ENCODE results near the gene FSTL4.

The FSTL4 gene

DNA sequence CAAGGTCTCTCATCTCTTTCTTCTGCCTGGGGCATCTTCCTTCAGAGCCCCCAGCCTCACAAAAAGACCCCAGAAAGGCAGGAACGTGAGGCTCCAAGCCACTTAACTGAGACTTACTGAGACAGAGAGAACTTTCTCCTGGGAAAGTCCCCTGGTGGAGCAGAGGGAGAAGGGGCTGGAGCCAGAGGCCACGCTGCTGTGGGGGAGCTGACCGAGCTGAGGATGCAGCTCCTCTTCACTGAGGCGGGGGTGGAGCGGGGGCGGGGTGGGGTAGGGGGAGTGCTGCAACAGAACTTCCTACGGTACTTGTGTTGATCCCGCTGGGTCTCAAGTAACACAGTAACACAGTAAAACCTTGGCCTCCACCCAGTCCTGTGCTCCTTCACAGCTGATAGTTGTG is 204.0 kb downstream of the FSTL4 start:
- no peak for TF ChIP-seq CTCF (IDR thresholded peaks at IDR 0.05; ENCODE audit: low read length, missing control alignments)
- DNase-seq (ENCODE audit: low read depth), result no peak
- H3K4me3 ChIP-seq (replicated peaks; ENCODE audit: low read depth, low read length), result no peak overlapping the region

GRCh38 chr5:133406977-133407632 is 205.2 kb downstream of the FSTL4 start:
- no peak overlapping the region for H3K4me3 ChIP-seq (replicated peaks; ENCODE audit: low read depth, low read length)
- DNase-seq (ENCODE audit: low read depth), result no peak
- no peak for TF ChIP-seq CTCF (IDR thresholded peaks at IDR 0.05; ENCODE audit: low read length, missing control alignments)

DNA sequence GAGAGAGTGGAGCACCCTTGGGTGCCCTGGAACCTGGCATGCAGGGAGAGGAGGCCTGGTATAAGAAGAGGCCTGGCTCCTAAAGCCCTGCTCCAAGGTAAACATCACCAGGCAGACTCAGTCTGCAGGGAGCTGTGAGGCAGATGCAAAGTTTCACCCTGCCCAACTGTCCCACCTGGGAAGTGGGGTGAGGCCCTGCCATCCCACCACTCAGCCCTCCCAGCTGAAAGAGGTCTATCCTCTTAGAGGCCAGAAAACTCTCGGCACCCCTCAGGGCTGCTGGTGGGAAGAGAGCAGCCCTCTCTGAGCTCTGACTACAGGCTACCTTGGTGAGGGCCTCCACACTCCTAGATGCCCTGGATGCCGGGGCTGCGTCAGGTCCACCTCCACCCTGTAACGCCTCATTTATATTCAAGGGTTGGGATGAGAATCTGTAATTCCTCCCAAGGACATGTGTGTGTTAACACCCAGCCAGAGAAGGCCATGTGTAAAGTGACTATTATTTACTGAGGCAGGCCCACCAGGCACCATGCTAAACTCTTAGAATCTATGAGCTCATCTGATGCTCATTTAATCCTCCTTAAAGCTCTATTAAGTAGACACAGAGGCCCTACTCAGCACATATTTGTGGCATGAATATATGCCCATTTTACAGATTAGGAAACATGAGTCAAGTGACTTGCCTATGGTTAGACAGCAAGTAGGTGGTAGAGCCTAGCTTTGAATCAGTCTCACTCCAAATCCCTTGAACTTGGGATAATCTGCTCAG is 205.9 kb downstream of the FSTL4 start:
- H3K4me3 ChIP-seq (replicated peaks; ENCODE audit: low read depth, low read length), result no peak overlapping the region
- no peak for DNase-seq (ENCODE audit: low read depth)
- no peak for TF ChIP-seq CTCF (IDR thresholded peaks at IDR 0.05; ENCODE audit: low read length, missing control alignments)

GRCh38 chr5:133405275-133406034 is 206.9 kb downstream of the FSTL4 start:
- TF ChIP-seq CTCF (IDR thresholded peaks at IDR 0.05; ENCODE audit: low read length, missing control alignments), result no peak
- no peak for DNase-seq (ENCODE audit: low read depth)
- H3K4me3 ChIP-seq (replicated peaks; ENCODE audit: low read depth, low read length), result no peak overlapping the region

- no peak for DNase-seq (ENCODE audit: low read depth)
- no peak for TF ChIP-seq CTCF (IDR thresholded peaks at IDR 0.05; ENCODE audit: low read length, missing control alignments)
Observed at GRCh38 chr5:133404724-133405123, 207.6 kb downstream of the FSTL4 start.

GRCh38 chr5:133403741-133404364 is 208.5 kb downstream of the FSTL4 start:
- no peak overlapping the region for H3K4me3 ChIP-seq (replicated peaks; ENCODE audit: low read depth, low read length)
- DNase-seq (ENCODE audit: low read depth), result no peak
- TF ChIP-seq CTCF (IDR thresholded peaks at IDR 0.05; ENCODE audit: low read length, missing control alignments), result no peak

More at GRCh38 chr5:133404724-133405123, 207.6 kb downstream of the FSTL4 start:
- no peak overlapping the region for H3K4me3 ChIP-seq (replicated peaks; ENCODE audit: low read depth, low read length)
